Lower leg skin (tissue), 4 donors: ENCODE data around the gene ACAN. TPM values are rescaled to one million over a fixed set of nuclear protein-coding genes. Genes with fewer than 3 reads are reported as not detected.

ENCODE experiments used
- DNase-seq, 2 donors: peaks; one replicate each; pipeline ENCODE4 v3.0.0-alpha.2; 2019; ENCODE audit warnings: low spot score in 2 of 2
- H3K4me3 ChIP-seq: fragments of 200-600 bp; sonication (generic); 2 replicates; pipeline ENCODE4 v1.5.1; 2017; ENCODE audit warnings: mild to moderate bottlenecking, low read depth; ENCODE audit not compliant: poor library complexity, severe bottlenecking
- CTCF ChIP-seq, 3 donors: fragments of 450-650 bp; IDR thresholded peaks; one replicate each; pipeline ENCODE4 v1.5.1; 2016; ENCODE audit warnings: antibody characterized with exemption in 3 of 3, mild to moderate bottlenecking in 3 of 3, moderate library complexity in 2 of 3
- POLR2A ChIP-seq, 2 donors: fragments of 450-650 bp; IDR thresholded peaks; one replicate each; pipeline ENCODE4 v1.6.1; 2016 to 2017; ENCODE audit warnings: antibody characterized with exemption in 2 of 2, mild to moderate bottlenecking in 1 of 2, moderate library complexity in 1 of 2
- WGBS, 2 donors: methylation state at CpG; one replicate each; pipeline ENCODE4 v1.1.5; 2018; 5-methylcytosine and 5-hydroxymethylcytosine counted together
- intact Hi-C: fragments of 100-400 bp; cut with DNase I; formaldehyde crosslinking; loops from one replicate; pipeline ENCODE4 v1.15.0; 2023; ENCODE audit warnings: low total_unique reads
- total RNA-seq, 4 donors: library from RNA; depleted of rRNA; stranded (reverse); fragments of >200 nt; gene quantifications; one replicate each; pipeline ENCODE4 v1.1.0, GENCODE V29; 2016

Gene ACAN
- total RNA-seq, 4 donors from 2014 or later, result 0.17 to 0.61 (median 0.58) TPM; not detected in 1

- intact Hi-C loops, result no loop called here
- 51 to 72% methylated on average over 1 of the region's 1 CpG for WGBS, 2 donors
- no peak overlapping the region for H3K4me3 ChIP-seq
- TF ChIP-seq POLR2A (IDR thresholded peaks at IDR 0.05), result no peak
- TF ChIP-seq CTCF (IDR thresholded peaks at IDR 0.05), result no peak
- no peak for DNase-seq
These were observed 60.2 kb downstream of the ACAN start for GRCh38 chr15:88863412-88863811.

GRCh38 chr15:88864861-88865497 is 61.7 kb downstream of the ACAN start:
- no peak overlapping the region for H3K4me3 ChIP-seq
- 69 to 72% methylated on average over 4 of the region's 4 CpGs for WGBS, 2 donors
- DNase-seq, result no peak
- intact Hi-C loops, result no loop called here
- TF ChIP-seq POLR2A (IDR thresholded peaks at IDR 0.05) (no peak), CTCF (IDR thresholded peaks at IDR 0.05) (no peak)

- TF ChIP-seq CTCF (IDR thresholded peaks at IDR 0.05) (no peak), POLR2A (IDR thresholded peaks at IDR 0.05) (no peak)
- DNase-seq, result no peak
- H3K4me3 ChIP-seq, result no peak overlapping the region
- intact Hi-C loops, result no loop called here
- 66 to 68% methylated on average over 6 of the region's 6 CpGs for WGBS, 2 donors
These were observed 62.4 kb downstream of the ACAN start for GRCh38 chr15:88865498-88866099.

- intact Hi-C loops, result no loop called here
- TF ChIP-seq POLR2A (IDR thresholded peaks at IDR 0.05), result no peak
- no peak for DNase-seq
- H3K4me3 ChIP-seq, result no peak overlapping the region
- 88 to 96% methylated on average over 10 of the region's 10 CpGs for WGBS, 2 donors
These were observed 63.2 kb downstream of the ACAN start for GRCh38 chr15:88866295-88866881.

DNA sequence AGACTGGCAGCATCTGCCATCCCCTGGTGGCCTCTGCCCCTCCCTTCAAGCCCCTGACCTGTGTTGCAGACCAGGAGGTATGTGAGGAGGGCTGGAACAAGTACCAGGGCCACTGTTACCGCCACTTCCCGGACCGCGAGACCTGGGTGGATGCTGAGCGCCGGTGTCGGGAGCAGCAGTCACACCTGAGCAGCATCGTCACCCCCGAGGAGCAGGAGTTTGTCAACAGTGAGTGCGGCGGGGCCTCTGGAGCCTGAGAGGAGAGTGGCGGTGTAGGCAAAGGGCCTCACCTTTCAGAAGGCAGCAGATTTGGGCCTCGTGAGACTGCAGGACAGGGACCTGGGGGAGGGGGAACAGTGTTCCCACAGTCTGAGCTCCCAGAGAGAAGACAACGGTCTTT is 68.1 kb downstream of the ACAN start:
- no peak for DNase-seq
- 88 to 90% methylated on average over 14 of the region's 14 CpGs for WGBS, 2 donors
- intact Hi-C loops, result no loop called here
- H3K4me3 ChIP-seq, result no peak overlapping the region
- TF ChIP-seq POLR2A (IDR thresholded peaks at IDR 0.05) (no peak), CTCF (IDR thresholded peaks at IDR 0.05) (no peak)

- DNase-seq, result no peak
- TF ChIP-seq POLR2A (IDR thresholded peaks at IDR 0.05), result no peak
- no peak for TF ChIP-seq CTCF (IDR thresholded peaks at IDR 0.05)
- intact Hi-C loops, result no loop called here
- no peak overlapping the region for H3K4me3 ChIP-seq
- WGBS, 2 donors, result 75 to 78% methylated on average over 6 of the region's 6 CpGs
These were observed 68.9 kb downstream of the ACAN start for GRCh38 chr15:88872106-88872505.
